Aorta (tissue), 5 donors: ENCODE measurements around the gene OVAAL. TPM values are rescaled to one million over a fixed set of nuclear protein-coding genes. Genes with fewer than 3 reads are reported as not detected.

Experiments
- ATAC-seq: fragments of 200-7000 bp; cut with Tn5 transposase; one replicate; pipeline ENCODE4 v1.9.1; 2022; ENCODE audit warnings: moderate library complexity; ENCODE audit not compliant: low FRiP score
- DNase-seq, 2 donors: peaks; one replicate each; pipeline ENCODE4 v3.0.0-alpha.2; 2020
- H3K27ac ChIP-seq, 2 donors: one replicate each; pipeline ENCODE4 v1.5.1; 2013; ENCODE audit warnings: low read length in 2 of 2, mild to moderate bottlenecking in 2 of 2, moderate library complexity in 2 of 2, control low read depth in 1 of 2, inconsistent platforms in 1 of 2, low read depth in 1 of 2
- H3K27me3 ChIP-seq, 2 donors: one replicate each; pipeline ENCODE4 v1.6.1; 2013; ENCODE audit warnings: control low read depth in 1 of 2, low read length in 1 of 2, mild to moderate bottlenecking in 1 of 2, moderate library complexity in 1 of 2; ENCODE audit not compliant: insufficient read depth in 2 of 2, control insufficient read depth in 1 of 2
- H3K36me3 ChIP-seq, 2 donors: one replicate each; pipeline ENCODE4 v1.6.1; 2013; ENCODE audit warnings: control low read depth in 1 of 2, low read length in 1 of 2, mild to moderate bottlenecking in 1 of 2; ENCODE audit not compliant: insufficient read depth in 2 of 2, control insufficient read depth in 1 of 2
- H3K4me1 ChIP-seq, 2 donors: one replicate each; pipeline ENCODE4 v1.6.1; 2013; ENCODE audit warnings: low read length in 2 of 2, control low read depth in 1 of 2, mild to moderate bottlenecking in 1 of 2, moderate library complexity in 1 of 2; ENCODE audit not compliant: insufficient read depth in 2 of 2, control insufficient read depth in 1 of 2
- H3K4me3 ChIP-seq, 2 donors: one replicate each; pipeline ENCODE4 v1.5.1; 2013; ENCODE audit warnings: low read length in 2 of 2, control low read depth in 1 of 2, mild to moderate bottlenecking in 1 of 2
- H3K9me3 ChIP-seq: one replicate; pipeline ENCODE4 v1.6.1; 2013; ENCODE audit warnings: mild to moderate bottlenecking, low read length; ENCODE audit not compliant: control insufficient read depth
- WGBS, 2 donors: extraction: QIAGEN DNeasy Blood & Tissue Kit; methylation state at CpG; one replicate each; pipeline ENCODE4 v1.1.7; 2013; 5-methylcytosine and 5-hydroxymethylcytosine counted together
- intact Hi-C, 2 donors: fragments of 100-400 bp; cut with DNase I; formaldehyde crosslinking; loops; one replicate each; pipeline versions ENCODE4 v1.14.2 to v1.15.0; 2022
- polyA plus RNA-seq, 2 donors: library from polyadenylated mRNA; stranded (reverse); fragments of 200-250 nt; gene quantifications; one replicate each; pipeline ENCODE4 v1.2.3, GENCODE V29; 2013
- total RNA-seq, 2 donors: library from RNA; stranded (reverse); fragmentation: NEBNext Ultra II Directional; extraction: Animal tissue kit (Norgen Biotek cat#: 25700); gene quantifications; one replicate each; pipeline ENCODE4 v1.2.1, GENCODE V29; 2021
- donor health status: healthy with polysubstance abuse.
- donor health status: Bipolar disorder and iron deficiency.
- donor health status: DM: no; HTN: no; CAD: no.
- donor health status: DM: no; HTN: no; CAD: no.
- donor health status: DM: yes; HTN: yes; CAD: no.

OVAAL gene
- total and polyA plus RNA-seq, 4 donors: not detected

DNA sequence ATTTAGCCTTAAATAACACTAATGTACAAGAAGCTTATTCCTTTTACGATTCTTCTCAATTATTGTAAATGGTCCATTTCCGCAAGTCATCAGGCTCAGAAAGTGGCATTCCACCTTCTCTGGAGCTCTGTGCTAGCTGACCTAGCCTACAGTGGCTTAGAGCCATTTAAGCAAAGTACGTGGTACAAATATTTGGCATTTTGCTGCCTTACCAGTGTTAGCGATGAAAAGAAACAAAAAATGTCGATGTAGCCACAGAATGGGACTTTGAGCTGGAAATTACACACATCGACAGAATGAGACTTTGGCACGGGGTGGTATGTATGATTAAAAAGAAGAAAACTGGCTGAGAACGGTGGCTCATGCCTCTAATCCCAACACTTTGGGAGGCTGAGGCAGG, 26.1 kb downstream of the OVAAL start:
- WGBS, 2 donors: 79 to 85% methylated on average over 8 of the region's 8 CpGs
- no peak for DNase-seq
- Histone ChIP-seq H3K4me1 (no peaks in the 10 kb centered on the region), H3K27ac (no peak overlapping the region), H3K4me3 (no peak overlapping the region), H3K36me3 (no peaks in the 10 kb centered on the region), H3K9me3 (peaks cover under 1% of the 10 kb centered on the region), H3K27me3 (no peaks in the 10 kb centered on the region)
- intact Hi-C loops: loop anchor here in 1 of 2 donors (5.0 kb wide), 1 partner anchor 43 kb away; no protein-coding TSS in a partner anchor
- no peak for ATAC-seq

DNA sequence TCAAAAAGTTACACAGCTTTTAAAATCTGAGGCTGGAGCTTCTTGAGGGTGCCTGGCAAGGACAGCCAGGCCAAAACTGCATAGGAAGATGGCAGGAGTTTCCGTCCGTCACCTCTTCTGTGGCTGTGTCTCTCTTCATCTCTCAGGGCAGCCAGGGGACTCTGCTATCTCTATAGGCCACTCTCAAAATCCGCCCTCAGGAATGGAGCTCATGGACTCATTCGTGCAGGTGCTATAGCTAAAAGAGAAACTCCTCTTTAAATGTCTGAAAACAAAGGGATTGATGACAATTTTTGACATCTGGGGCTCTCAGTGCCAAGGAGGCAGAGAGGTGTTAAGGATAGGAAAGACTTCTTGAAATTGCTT, 27.2 kb downstream of the OVAAL start:
- H3K27me3 ChIP-seq: no peaks in the 10 kb centered on the region
- no peaks in the 10 kb centered on the region for H3K36me3 ChIP-seq
- DNase-seq (no peak), ATAC-seq (no peak)
- H3K9me3 ChIP-seq: peaks cover 2% of the 10 kb centered on the region
- intact Hi-C loops: loop anchor here in 1 of 2 donors (5.0 kb wide), 1 partner anchor 44 kb away; no protein-coding TSS in a partner anchor
- H3K27ac ChIP-seq: no peak overlapping the region
- H3K4me1 ChIP-seq: no peaks in the 10 kb centered on the region
- H3K4me3 ChIP-seq: no peak overlapping the region
- 93 to 94% methylated on average over 4 of the region's 4 CpGs for WGBS, 2 donors

DNA sequence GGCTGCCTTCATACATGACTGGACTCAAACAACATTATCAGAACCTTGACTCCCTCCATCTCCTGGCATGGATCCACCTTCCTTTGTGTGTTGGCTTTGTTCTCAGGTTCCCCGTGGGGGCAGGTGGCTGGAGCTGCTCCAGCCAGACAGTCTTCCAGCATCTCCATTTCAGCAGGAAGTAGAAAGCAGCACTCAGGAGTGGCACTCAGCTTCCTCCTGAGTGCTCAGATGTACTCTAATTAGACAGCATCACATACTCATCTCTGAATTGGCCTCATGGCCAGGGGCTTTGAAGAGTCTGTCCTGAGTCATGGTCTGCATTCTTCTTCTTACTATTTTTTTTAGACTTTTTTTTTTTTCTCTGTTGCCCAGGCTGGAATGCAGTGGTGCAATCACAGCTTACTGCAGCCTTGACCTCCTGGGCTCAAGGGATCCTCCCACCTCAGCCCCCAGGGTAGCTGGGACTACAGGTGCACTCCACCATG, 27.9 kb downstream of the OVAAL start:
- no peak overlapping the region for H3K27ac ChIP-seq
- peaks cover 2% of the 10 kb centered on the region for H3K9me3 ChIP-seq
- H3K27me3 ChIP-seq: no peaks in the 10 kb centered on the region
- no peak overlapping the region for H3K4me3 ChIP-seq
- DNase-seq (no peak), ATAC-seq (no peak)
- no peaks in the 10 kb centered on the region for H3K4me1 ChIP-seq
- WGBS, 2 donors: 26 to 30% methylated on average over 1 of the region's 1 CpG
- H3K36me3 ChIP-seq: no peaks in the 10 kb centered on the region
- intact Hi-C loops: loop anchor here in 1 of 2 donors (5.0 kb wide), 1 partner anchor 44 kb away; no protein-coding TSS in a partner anchor

DNA sequence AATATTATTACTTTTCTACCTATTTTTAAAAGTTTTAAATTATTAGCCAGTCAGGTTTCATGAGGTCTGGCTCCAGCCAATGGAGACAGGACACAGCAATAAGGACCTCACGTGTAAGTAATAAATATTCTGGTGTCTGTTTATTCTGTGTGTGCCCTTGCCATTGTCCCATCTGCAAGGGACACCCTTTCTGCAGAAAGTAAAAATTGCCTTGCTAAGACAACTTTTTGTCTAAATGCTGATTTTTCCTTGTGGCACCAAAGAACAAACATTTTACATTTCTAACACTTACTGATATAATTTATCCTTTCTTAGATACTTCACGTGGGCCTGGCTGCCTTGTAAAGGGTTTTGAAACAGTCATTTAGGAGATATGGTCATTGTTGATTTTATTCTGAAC, 29.4 kb downstream of the OVAAL start:
- H3K36me3 ChIP-seq: no peaks in the 10 kb centered on the region
- no peak overlapping the region for H3K27ac ChIP-seq
- ATAC-seq (no peak), DNase-seq (no peak)
- no peak overlapping the region for H3K4me3 ChIP-seq
- peaks cover 2% of the 10 kb centered on the region for H3K9me3 ChIP-seq
- WGBS, 2 donors: 44 to 46% methylated on average over 2 of the region's 2 CpGs
- no peaks in the 10 kb centered on the region for H3K4me1 ChIP-seq
- no peaks in the 10 kb centered on the region for H3K27me3 ChIP-seq
- intact Hi-C loops: loop anchor here in 1 of 2 donors (5.0 kb wide), 1 partner anchor 46 kb away; no protein-coding TSS in a partner anchor

DNA sequence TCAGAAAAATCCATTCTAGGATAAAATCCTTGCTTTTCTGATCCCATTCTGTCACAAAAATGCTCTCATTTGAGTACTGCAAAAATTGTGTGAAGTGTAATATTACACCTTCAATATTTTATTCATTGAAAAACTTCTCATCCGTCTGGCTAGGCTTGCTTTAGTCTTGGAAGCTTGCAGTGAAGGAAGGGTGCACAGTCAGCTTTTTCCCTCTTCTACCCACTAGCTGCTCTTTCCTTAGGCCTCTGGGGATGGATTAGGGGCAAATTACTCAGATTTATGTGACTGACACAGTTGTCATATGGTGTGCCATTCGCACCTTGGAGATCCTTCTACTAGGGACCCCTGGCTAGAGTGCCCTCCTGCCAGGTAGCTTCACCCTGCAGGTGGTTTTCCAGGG, 32.1 kb downstream of the OVAAL start:
- Histone ChIP-seq H3K4me3 (no peak overlapping the region), H3K27ac (no peak overlapping the region), H3K9me3 (peaks cover 2% of the 10 kb centered on the region), H3K27me3 (no peaks in the 10 kb centered on the region), H3K4me1 (no peaks in the 10 kb centered on the region), H3K36me3 (no peaks in the 10 kb centered on the region)
- WGBS, 2 donors: 86 to 91% methylated on average over 2 of the region's 2 CpGs
- ATAC-seq (no peak), DNase-seq (no peak)
- intact Hi-C loops: no loop called here

DNA sequence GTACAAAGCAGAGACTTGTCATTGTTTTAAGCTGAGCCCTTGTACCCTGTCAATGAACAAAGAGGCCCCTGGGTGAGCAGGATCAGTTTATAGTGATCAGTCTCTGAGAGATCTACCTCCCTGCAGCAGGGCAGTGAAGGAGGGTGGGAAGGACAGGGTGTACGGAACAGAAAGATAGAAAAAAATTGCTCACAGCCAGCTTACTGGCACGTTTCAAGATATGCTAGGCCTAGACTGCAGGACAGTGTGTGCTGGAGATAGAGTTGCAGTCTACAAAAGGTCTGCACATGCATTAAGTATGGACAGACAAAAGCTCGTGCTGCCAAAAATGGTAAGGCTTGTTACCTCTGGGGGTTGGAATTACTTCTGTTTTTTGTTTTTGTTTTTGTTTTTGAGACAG, 34.6 kb downstream of the OVAAL start:
- ATAC-seq (no peak), DNase-seq (no peak)
- Histone ChIP-seq H3K36me3 (no peaks in the 10 kb centered on the region), H3K9me3 (peaks cover 2% of the 10 kb centered on the region), H3K4me3 (no peak overlapping the region), H3K4me1 (no peaks in the 10 kb centered on the region), H3K27me3 (no peaks in the 10 kb centered on the region), H3K27ac (no peak overlapping the region)
- WGBS, 2 donors: 76 to 88% methylated on average over 3 of the region's 3 CpGs
- intact Hi-C loops: no loop called here

GRCh38 chr1:180594723-180595122, 36.0 kb downstream of the OVAAL start:
- Histone ChIP-seq H3K27me3 (no peaks in the 10 kb centered on the region), H3K27ac (no peak overlapping the region), H3K9me3 (peaks cover 2% of the 10 kb centered on the region), H3K36me3 (no peaks in the 10 kb centered on the region), H3K4me3 (no peak overlapping the region), H3K4me1 (no peaks in the 10 kb centered on the region)
- no peak for DNase-seq
- intact Hi-C loops: no loop called here
- no peak for ATAC-seq
- 83 to 85% methylated on average over 6 of the region's 6 CpGs for WGBS, 2 donors

- H3K4me1 ChIP-seq: no peaks in the 10 kb centered on the region
- no peak for ATAC-seq
- intact Hi-C loops: no loop called here
These were observed 37.2 kb downstream of the OVAAL start for GRCh38 chr1:180595966-180596365.

GRCh38 chr1:180597520-180597919, 38.8 kb downstream of the OVAAL start:
- no peak for DNase-seq
- Histone ChIP-seq H3K4me3 (no peak overlapping the region), H3K27me3 (no peaks in the 10 kb centered on the region), H3K27ac (no peak overlapping the region), H3K36me3 (no peaks in the 10 kb centered on the region), H3K4me1 (no peaks in the 10 kb centered on the region), H3K9me3 (no peaks in the 10 kb centered on the region)
- no peak for ATAC-seq
- intact Hi-C loops: no loop called here

More at GRCh38 chr1:180595966-180596365, 37.2 kb downstream of the OVAAL start:
- no peak for DNase-seq
- whole genome bisulfite sequencing, 2 donors: 79 to 89% methylated on average over 2 of the region's 2 CpGs
- no peaks in the 10 kb centered on the region for H3K36me3 ChIP-seq
- H3K9me3 ChIP-seq: no peaks in the 10 kb centered on the region
- H3K27ac ChIP-seq: no peak overlapping the region
- H3K4me3 ChIP-seq: no peak overlapping the region
- no peaks in the 10 kb centered on the region for H3K27me3 ChIP-seq
